GM12865 (cell line): Measurements from ENCODE around the gene RIC8B.

Experiments used
- DNase-seq: peaks from one replicate; pipeline ENCODE4 v3.0.0; 2010; ENCODE audit warnings: low read depth
- H3K4me3 ChIP-seq: 2 replicates; pipeline ENCODE4 v1.5.1; 2011; ENCODE audit warnings: mild to moderate bottlenecking, low read depth, low read length, control low read depth
- CTCF ChIP-seq: IDR thresholded peaks from 2 replicates; pipeline ENCODE4 v1.5.1; 2011; ENCODE audit warnings: low read length, control low read depth, low read depth, inconsistent platforms; ENCODE audit not compliant: insufficient read depth; ENCODE audit errors: missing control alignments

The RIC8B gene

GRCh38 chr12:106924268-106924861 lies 149.9 kb downstream of the RIC8B start:
- TF ChIP-seq CTCF, result no peak
- no peak overlapping the region for H3K4me3 ChIP-seq
- DNase-seq, result no peak

- DNase-seq, result no peak
- H3K4me3 ChIP-seq, result no peak overlapping the region
- TF ChIP-seq CTCF, result no peak
Measured at GRCh38 chr12:106926657-106927056, 152.2 kb downstream of the RIC8B start.

- no peak for DNase-seq
- no peak for TF ChIP-seq CTCF
- no peak overlapping the region for H3K4me3 ChIP-seq
Measured at GRCh38 chr12:106934277-106934676, 159.8 kb downstream of the RIC8B start.
